IMR-90 (cell line): ENCODE data around the gene WDR46.

ENCODE experiments used
- BHLHE40 ChIP-seq: fragments of 150-350 bp; IDR thresholded peaks from 2 replicates; pipeline ENCODE4 v1.6.1; 2016; ENCODE audit warnings: mild to moderate bottlenecking, low read depth, low read length
- CEBPB ChIP-seq: IDR thresholded peaks from 2 replicates; pipeline ENCODE4 v1.6.1; 2012; ENCODE audit warnings: low read depth, low read length, improper control_type of control experiment
- CHD1 ChIP-seq: IDR thresholded peaks from 2 replicates; pipeline ENCODE4 v1.6.1; 2012; ENCODE audit warnings: low read depth, low read length, improper control_type of control experiment
- FOS ChIP-seq: fragments of 150-350 bp; IDR thresholded peaks from 2 replicates; pipeline ENCODE4 v1.6.1; 2016; ENCODE audit warnings: low read depth, low read length
- MAFK ChIP-seq: IDR thresholded peaks from 2 replicates; pipeline ENCODE4 v1.6.1; 2012; ENCODE audit warnings: low read depth, low read length, improper control_type of control experiment
- MAZ ChIP-seq: IDR thresholded peaks from 2 replicates; pipeline ENCODE4 v1.6.1; 2012; ENCODE audit warnings: low read depth, mild to moderate bottlenecking, low read length, improper control_type of control experiment, moderate library complexity, borderline replicate concordance
- MXI1 ChIP-seq: IDR thresholded peaks from 2 replicates; pipeline ENCODE4 v1.6.1; 2012; ENCODE audit warnings: low read depth, mild to moderate bottlenecking, low read length, moderate library complexity, borderline replicate concordance
- POLR2A ChIP-seq: IDR thresholded peaks from 2 replicates; pipeline ENCODE4 v1.6.1; 2012; ENCODE audit warnings: mild to moderate bottlenecking, low read depth, low read length
- RAD21 ChIP-seq: IDR thresholded peaks from 2 replicates; pipeline ENCODE4 v1.6.1; 2012; ENCODE audit warnings: low read length, improper control_type of control experiment
- RFX5 ChIP-seq: IDR thresholded peaks from 2 replicates; pipeline ENCODE4 v1.8.0; 2012; ENCODE audit warnings: low read depth, mild to moderate bottlenecking, low read length, moderate library complexity
- SMC3 ChIP-seq: fragments of 150-350 bp; IDR thresholded peaks from 2 replicates; pipeline ENCODE4 v1.6.1; 2016; ENCODE audit warnings: low read depth, mild to moderate bottlenecking, antibody characterized with exemption, low read length, moderate library complexity
- TF ChIP-seq, protein P1 (sequence below): conservative IDR thresholded peaks from 2 replicates; pipeline ENCODE4 v1.5.1; 2012; ENCODE audit warnings: mild to moderate bottlenecking, low read depth, low read length, improper control_type of control experiment
- TF ChIP-seq, protein P2 (sequence below): fragments of 150-350 bp; IDR thresholded peaks from 2 replicates; pipeline ENCODE4 v1.6.1; 2017; ENCODE audit warnings: mild to moderate bottlenecking, antibody characterized with exemption, low read length, low read depth
- TF ChIP-seq, protein P3 (sequence below): fragments of 150-350 bp; IDR thresholded peaks from 2 replicates; pipeline ENCODE4 v1.6.1; 2016; ENCODE audit warnings: low read depth, mild to moderate bottlenecking, low read length, moderate library complexity, borderline replicate concordance

DNA sequence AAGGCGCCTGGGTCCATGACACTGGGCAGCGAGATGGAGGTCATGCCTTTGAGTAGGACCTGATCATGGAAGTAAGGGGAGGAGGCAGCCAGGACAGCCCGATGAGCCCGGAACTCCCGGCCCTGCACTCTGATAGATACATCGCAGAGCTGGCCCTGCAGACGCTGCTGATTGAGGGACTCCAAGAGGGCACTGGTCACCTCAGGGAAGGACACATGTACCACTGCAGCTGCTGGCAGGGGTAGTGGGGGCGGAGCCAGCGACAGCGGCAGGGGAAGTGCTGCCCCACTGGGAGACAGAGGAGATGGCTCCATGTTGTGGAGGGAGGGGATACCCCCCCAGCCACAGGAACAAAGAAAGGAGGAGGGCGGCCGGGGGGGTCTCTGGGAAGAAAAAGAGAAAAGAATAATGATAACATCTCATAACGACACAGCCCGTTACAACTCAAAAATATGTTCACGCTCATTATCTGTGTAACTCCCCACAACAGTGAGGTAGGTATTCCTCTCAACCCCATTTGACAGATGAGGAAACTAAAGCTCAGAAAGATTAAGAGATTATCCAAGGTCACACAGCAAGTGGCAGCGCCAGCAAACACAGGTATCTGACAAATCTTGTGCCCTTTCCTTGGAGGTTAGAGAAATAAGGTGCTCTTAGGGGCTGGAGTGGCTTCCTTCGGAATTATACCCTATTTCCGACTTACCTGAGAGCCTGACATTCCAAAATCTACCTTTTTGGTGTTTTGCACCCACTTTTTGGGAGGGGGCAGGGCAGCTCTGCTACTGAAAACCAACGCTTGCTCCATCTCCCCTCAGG lies 27.8 kb upstream of the WDR46 start:
- TF ChIP-seq POLR2A (no peak), SMC3 (no peak), MAFK (no peak), MAZ (no peak), MXI1 (no peak), RAD21 (no peak), RFX5 (no peak), CEBPB (no peak), FOS (no peak), CHD1 (no peak), BHLHE40 (no peak)
- TF ChIP-seq, protein P1, sequence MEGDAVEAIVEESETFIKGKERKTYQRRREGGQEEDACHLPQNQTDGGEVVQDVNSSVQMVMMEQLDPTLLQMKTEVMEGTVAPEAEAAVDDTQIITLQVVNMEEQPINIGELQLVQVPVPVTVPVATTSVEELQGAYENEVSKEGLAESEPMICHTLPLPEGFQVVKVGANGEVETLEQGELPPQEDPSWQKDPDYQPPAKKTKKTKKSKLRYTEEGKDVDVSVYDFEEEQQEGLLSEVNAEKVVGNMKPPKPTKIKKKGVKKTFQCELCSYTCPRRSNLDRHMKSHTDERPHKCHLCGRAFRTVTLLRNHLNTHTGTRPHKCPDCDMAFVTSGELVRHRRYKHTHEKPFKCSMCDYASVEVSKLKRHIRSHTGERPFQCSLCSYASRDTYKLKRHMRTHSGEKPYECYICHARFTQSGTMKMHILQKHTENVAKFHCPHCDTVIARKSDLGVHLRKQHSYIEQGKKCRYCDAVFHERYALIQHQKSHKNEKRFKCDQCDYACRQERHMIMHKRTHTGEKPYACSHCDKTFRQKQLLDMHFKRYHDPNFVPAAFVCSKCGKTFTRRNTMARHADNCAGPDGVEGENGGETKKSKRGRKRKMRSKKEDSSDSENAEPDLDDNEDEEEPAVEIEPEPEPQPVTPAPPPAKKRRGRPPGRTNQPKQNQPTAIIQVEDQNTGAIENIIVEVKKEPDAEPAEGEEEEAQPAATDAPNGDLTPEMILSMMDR, result no peak
- TF ChIP-seq, protein P2, sequence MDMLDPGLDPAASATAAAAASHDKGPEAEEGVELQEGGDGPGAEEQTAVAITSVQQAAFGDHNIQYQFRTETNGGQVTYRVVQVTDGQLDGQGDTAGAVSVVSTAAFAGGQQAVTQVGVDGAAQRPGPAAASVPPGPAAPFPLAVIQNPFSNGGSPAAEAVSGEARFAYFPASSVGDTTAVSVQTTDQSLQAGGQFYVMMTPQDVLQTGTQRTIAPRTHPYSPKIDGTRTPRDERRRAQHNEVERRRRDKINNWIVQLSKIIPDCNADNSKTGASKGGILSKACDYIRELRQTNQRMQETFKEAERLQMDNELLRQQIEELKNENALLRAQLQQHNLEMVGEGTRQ, result no peak
- TF ChIP-seq, protein P3, sequence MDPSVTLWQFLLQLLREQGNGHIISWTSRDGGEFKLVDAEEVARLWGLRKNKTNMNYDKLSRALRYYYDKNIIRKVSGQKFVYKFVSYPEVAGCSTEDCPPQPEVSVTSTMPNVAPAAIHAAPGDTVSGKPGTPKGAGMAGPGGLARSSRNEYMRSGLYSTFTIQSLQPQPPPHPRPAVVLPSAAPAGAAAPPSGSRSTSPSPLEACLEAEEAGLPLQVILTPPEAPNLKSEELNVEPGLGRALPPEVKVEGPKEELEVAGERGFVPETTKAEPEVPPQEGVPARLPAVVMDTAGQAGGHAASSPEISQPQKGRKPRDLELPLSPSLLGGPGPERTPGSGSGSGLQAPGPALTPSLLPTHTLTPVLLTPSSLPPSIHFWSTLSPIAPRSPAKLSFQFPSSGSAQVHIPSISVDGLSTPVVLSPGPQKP, result no peak
